ENCODE measurements around the gene SLC12A3. TPM values are rescaled to one million over a fixed set of nuclear protein-coding genes. Genes with fewer than 3 reads are reported as not detected.

The SLC12A3 gene
- polyA plus RNA-seq, 2 of the 4 experiments (the other 2 are of a cell fraction) = 0.08 to 0.09 TPM

DNA sequence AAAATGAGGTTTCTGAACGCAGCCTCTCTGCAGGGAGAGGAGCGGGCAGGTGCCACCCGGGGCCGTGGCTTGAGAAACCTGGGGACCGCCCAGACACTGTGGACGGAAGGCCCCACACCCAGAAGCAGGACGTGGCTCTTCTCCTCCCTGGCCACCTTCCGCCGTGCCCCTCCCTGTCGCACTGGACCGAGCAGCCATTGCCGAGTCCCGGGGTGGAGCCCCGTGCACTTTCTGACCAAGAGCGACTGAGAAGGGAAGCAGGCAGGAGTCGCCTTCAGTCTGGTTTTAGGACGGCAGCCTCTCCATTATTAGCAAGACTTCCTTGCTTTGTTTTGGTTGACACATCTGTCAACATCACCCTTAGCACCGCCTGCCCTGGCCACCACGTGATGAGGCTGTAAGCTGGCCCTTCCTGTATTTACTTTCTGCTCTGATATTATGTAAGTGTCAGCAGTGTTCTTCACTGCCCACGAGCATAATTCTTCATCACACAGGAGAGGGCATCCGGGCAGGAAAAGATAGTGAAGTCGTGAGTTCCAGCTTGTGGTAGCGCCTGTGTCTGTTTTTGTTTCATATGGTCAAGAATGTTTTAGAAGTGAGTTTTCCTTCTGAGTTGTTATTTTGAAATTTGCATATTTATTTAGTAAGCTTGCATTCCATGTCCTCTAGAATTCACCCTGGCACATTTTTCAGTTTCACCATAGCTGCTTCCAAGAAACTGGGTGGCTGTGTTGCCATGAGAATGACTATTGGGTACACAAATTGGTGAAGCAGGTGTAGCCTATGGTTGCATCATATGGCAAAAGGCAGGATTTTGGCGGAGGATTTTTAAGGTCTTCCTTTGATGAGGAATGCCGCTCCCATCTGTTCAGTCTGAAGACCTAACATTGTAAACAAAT lies 68.0 kb downstream of the SLC12A3 start:
- peak; percentile 32 for FAIRE-seq
- ChIA-PET CTCF (interaction anchor here (0.6 to 0.9 kb wide), 2 partner anchors 32 to 65 kb away, joined by 3 read pairs; no protein-coding TSS in a partner anchor), POLR2A (interaction anchor here (0.5 to 1.7 kb wide), 8 partner anchors 9 to 253 kb away, joined by 3 to 12 read pairs (median 4); partner anchors contain the start of genes NUP93, PSME3IP1 and RSPRY1)
- no peak for TF ChIP-seq ZFP36 (IDR thresholded peaks at IDR 0.05; ENCODE audit: borderline replicate concordance, partially characterized antibody)
- TF ChIP-seq, protein P1, sequence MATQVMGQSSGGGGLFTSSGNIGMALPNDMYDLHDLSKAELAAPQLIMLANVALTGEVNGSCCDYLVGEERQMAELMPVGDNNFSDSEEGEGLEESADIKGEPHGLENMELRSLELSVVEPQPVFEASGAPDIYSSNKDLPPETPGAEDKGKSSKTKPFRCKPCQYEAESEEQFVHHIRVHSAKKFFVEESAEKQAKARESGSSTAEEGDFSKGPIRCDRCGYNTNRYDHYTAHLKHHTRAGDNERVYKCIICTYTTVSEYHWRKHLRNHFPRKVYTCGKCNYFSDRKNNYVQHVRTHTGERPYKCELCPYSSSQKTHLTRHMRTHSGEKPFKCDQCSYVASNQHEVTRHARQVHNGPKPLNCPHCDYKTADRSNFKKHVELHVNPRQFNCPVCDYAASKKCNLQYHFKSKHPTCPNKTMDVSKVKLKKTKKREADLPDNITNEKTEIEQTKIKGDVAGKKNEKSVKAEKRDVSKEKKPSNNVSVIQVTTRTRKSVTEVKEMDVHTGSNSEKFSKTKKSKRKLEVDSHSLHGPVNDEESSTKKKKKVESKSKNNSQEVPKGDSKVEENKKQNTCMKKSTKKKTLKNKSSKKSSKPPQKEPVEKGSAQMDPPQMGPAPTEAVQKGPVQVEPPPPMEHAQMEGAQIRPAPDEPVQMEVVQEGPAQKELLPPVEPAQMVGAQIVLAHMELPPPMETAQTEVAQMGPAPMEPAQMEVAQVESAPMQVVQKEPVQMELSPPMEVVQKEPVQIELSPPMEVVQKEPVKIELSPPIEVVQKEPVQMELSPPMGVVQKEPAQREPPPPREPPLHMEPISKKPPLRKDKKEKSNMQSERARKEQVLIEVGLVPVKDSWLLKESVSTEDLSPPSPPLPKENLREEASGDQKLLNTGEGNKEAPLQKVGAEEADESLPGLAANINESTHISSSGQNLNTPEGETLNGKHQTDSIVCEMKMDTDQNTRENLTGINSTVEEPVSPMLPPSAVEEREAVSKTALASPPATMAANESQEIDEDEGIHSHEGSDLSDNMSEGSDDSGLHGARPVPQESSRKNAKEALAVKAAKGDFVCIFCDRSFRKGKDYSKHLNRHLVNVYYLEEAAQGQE (IDR thresholded peaks at IDR 0.05) = 0 out of 2 replicates have a peak, but pooled peaks have one; percentile 1
- TF ChIP-seq, protein P2, sequence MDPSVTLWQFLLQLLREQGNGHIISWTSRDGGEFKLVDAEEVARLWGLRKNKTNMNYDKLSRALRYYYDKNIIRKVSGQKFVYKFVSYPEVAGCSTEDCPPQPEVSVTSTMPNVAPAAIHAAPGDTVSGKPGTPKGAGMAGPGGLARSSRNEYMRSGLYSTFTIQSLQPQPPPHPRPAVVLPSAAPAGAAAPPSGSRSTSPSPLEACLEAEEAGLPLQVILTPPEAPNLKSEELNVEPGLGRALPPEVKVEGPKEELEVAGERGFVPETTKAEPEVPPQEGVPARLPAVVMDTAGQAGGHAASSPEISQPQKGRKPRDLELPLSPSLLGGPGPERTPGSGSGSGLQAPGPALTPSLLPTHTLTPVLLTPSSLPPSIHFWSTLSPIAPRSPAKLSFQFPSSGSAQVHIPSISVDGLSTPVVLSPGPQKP (IDR thresholded peaks at IDR 0.05; ENCODE audit: low read depth, low read length) = no peak
- TF ChIP-seq, protein P3, sequence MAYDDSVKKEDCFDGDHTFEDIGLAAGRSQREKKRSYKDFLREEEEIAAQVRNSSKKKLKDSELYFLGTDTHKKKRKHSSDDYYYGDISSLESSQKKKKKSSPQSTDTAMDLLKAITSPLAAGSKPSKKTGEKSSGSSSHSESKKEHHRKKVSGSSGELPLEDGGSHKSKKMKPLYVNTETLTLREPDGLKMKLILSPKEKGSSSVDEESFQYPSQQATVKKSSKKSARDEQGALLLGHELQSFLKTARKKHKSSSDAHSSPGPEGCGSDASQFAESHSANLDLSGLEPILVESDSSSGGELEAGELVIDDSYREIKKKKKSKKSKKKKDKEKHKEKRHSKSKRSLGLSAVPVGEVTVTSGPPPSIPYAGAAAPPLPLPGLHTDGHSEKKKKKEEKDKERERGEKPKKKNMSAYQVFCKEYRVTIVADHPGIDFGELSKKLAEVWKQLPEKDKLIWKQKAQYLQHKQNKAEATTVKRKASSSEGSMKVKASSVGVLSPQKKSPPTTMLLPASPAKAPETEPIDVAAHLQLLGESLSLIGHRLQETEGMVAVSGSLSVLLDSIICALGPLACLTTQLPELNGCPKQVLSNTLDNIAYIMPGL (CRISPR knock-in tag; IDR thresholded peaks at IDR 0.05; ENCODE audit: borderline replicate concordance) = no peak
- TF ChIP-seq, protein P4, sequence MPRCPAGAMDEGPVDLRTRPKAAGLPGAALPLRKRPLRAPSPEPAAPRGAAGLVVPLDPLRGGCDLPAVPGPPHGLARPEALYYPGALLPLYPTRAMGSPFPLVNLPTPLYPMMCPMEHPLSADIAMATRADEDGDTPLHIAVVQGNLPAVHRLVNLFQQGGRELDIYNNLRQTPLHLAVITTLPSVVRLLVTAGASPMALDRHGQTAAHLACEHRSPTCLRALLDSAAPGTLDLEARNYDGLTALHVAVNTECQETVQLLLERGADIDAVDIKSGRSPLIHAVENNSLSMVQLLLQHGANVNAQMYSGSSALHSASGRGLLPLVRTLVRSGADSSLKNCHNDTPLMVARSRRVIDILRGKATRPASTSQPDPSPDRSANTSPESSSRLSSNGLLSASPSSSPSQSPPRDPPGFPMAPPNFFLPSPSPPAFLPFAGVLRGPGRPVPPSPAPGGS (IDR thresholded peaks at IDR 0.05) = no peak
- peak; percentile 12 to 18; a peak in 2 of 4 replicates for TF ChIP-seq CEBPB (IDR thresholded peaks at IDR 0.05)
- no peak for TF ChIP-seq EHF (CRISPR knock-in tag; IDR thresholded peaks at IDR 0.05)
- TF ChIP-seq, protein P5, sequence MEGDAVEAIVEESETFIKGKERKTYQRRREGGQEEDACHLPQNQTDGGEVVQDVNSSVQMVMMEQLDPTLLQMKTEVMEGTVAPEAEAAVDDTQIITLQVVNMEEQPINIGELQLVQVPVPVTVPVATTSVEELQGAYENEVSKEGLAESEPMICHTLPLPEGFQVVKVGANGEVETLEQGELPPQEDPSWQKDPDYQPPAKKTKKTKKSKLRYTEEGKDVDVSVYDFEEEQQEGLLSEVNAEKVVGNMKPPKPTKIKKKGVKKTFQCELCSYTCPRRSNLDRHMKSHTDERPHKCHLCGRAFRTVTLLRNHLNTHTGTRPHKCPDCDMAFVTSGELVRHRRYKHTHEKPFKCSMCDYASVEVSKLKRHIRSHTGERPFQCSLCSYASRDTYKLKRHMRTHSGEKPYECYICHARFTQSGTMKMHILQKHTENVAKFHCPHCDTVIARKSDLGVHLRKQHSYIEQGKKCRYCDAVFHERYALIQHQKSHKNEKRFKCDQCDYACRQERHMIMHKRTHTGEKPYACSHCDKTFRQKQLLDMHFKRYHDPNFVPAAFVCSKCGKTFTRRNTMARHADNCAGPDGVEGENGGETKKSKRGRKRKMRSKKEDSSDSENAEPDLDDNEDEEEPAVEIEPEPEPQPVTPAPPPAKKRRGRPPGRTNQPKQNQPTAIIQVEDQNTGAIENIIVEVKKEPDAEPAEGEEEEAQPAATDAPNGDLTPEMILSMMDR (IDR thresholded peaks at IDR 0.05) = no peak
- no peak for TF ChIP-seq ZNF302 (CRISPR knock-in tag; IDR thresholded peaks at IDR 0.05)
- no peak for TF ChIP-seq RCOR1 (IDR thresholded peaks at IDR 0.05; ENCODE audit: low read depth, low read length)
- TF ChIP-seq NPAS2 (CRISPR knock-in tag; IDR thresholded peaks at IDR 0.05; ENCODE audit: borderline replicate concordance) = no peak
- 0 out of 2 replicates have a peak, but pooled peaks have one; percentile 24 for TF ChIP-seq PHF8 (IDR thresholded peaks at IDR 0.05; ENCODE audit: borderline replicate concordance, low read depth)
- TF ChIP-seq JUNB (IDR thresholded peaks at IDR 0.05) = no peak
- TF ChIP-seq, protein P6, sequence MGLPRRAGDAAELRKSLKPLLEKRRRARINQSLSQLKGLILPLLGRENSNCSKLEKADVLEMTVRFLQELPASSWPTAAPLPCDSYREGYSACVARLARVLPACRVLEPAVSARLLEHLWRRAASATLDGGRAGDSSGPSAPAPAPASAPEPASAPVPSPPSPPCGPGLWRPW (IDR thresholded peaks at IDR 0.05) = no peak
- TF ChIP-seq, protein P7, sequence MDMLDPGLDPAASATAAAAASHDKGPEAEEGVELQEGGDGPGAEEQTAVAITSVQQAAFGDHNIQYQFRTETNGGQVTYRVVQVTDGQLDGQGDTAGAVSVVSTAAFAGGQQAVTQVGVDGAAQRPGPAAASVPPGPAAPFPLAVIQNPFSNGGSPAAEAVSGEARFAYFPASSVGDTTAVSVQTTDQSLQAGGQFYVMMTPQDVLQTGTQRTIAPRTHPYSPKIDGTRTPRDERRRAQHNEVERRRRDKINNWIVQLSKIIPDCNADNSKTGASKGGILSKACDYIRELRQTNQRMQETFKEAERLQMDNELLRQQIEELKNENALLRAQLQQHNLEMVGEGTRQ (IDR thresholded peaks at IDR 0.05) = peak; percentile 89
- TF ChIP-seq NFE2L2 (conservative IDR thresholded peaks at IDR 0.05; ENCODE audit: low read length) = no peak
- TF ChIP-seq RFX5 (IDR thresholded peaks at IDR 0.05) = no peak
- TF ChIP-seq, protein P8, sequence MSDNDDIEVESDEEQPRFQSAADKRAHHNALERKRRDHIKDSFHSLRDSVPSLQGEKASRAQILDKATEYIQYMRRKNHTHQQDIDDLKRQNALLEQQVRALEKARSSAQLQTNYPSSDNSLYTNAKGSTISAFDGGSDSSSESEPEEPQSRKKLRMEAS (IDR thresholded peaks at IDR 0.05) = peak; percentile 88
- TF ChIP-seq FOXS1 (CRISPR knock-in tag; IDR thresholded peaks at IDR 0.05) = no peak
- no peak for TF ChIP-seq HOXB5 (CRISPR knock-in tag; IDR thresholded peaks at IDR 0.05)
- no peak for TF ChIP-seq ZC3H11A (IDR thresholded peaks at IDR 0.05)
- no peak for TF ChIP-seq TFCP2L1 (CRISPR knock-in tag; IDR thresholded peaks at IDR 0.05)
- TF ChIP-seq FOSB (CRISPR knock-in tag; IDR thresholded peaks at IDR 0.05) = no peak
- TF ChIP-seq ESRRA (IDR thresholded peaks at IDR 0.05; ENCODE audit: borderline replicate concordance, low read length) = no peak
- Histone ChIP-seq H3K4me1 (peaks cover 41% of the 10 kb centered on the region), H3K4me3 (peak overlapping the region; percentile 99), H3K9me3 (no peaks in the 10 kb centered on the region), H3K4me2 (peak overlapping the region; percentile 88), H3K27ac (peak overlapping the region; percentile 94 to 95)
- WGBS (ENCODE audit: missing lambda C conversion rate) = 4% methylated on average over 25 of the region's 25 CpGs
- peak; percentile 66 to 81 for DNase-seq (ENCODE audit: low read depth in 1 of 2, low spot score in 1 of 2)
- ATAC-seq = peak; percentile 70 to 74

Data from A549 (cell line).